ENCODE results near the gene C6orf89. TPM values are rescaled to one million over a fixed set of nuclear protein-coding genes. Genes with fewer than 3 reads are reported as not detected.

Gene C6orf89
- total RNA-seq, 1 experiment from 2014 or later: 61.1 TPM

DNA sequence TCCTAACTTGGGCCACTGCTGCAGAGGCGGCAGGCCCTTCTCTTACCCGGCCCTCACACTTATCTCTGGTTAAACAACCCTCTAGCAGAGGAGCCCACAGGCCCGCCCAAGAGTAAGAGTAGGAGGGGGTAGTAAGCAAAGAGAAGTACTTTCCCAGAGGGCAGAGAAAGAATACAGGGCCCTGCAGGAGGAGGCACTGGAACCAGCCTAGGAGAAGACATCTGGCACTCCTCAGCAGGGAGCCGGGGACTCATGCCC lies 90.2 kb downstream of the C6orf89 start:
- Mint-ChIP-seq H3K4me3 (ENCODE audit: low read depth, unreplicated experiment) (no peak overlapping the region), H3K4me1 (ENCODE audit: low read depth, unreplicated experiment) (peaks cover 14% of the 10 kb centered on the region), H3K27ac (ENCODE audit: unreplicated experiment) (no peak overlapping the region), H3K9me3 (ENCODE audit: low read depth, unreplicated experiment) (no peaks in the 10 kb centered on the region), H3K36me3 (ENCODE audit: insufficient read depth, unreplicated experiment) (peaks cover 33% of the 10 kb centered on the region), H3K27me3 (ENCODE audit: unreplicated experiment) (no peaks in the 10 kb centered on the region)
- no peak for DNase-seq
- intact Hi-C loops (cut with micrococcal nuclease; ENCODE audit: unreplicated experiment): no loop called here
- BruUV-seq (replicated peaks): no TSS peak
- TF ChIP-seq, protein P1, sequence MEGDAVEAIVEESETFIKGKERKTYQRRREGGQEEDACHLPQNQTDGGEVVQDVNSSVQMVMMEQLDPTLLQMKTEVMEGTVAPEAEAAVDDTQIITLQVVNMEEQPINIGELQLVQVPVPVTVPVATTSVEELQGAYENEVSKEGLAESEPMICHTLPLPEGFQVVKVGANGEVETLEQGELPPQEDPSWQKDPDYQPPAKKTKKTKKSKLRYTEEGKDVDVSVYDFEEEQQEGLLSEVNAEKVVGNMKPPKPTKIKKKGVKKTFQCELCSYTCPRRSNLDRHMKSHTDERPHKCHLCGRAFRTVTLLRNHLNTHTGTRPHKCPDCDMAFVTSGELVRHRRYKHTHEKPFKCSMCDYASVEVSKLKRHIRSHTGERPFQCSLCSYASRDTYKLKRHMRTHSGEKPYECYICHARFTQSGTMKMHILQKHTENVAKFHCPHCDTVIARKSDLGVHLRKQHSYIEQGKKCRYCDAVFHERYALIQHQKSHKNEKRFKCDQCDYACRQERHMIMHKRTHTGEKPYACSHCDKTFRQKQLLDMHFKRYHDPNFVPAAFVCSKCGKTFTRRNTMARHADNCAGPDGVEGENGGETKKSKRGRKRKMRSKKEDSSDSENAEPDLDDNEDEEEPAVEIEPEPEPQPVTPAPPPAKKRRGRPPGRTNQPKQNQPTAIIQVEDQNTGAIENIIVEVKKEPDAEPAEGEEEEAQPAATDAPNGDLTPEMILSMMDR (IDR thresholded peaks at IDR 0.05; ENCODE audit: unreplicated experiment): no peak
- CTCF ChIA-PET: no interaction called here

DNA sequence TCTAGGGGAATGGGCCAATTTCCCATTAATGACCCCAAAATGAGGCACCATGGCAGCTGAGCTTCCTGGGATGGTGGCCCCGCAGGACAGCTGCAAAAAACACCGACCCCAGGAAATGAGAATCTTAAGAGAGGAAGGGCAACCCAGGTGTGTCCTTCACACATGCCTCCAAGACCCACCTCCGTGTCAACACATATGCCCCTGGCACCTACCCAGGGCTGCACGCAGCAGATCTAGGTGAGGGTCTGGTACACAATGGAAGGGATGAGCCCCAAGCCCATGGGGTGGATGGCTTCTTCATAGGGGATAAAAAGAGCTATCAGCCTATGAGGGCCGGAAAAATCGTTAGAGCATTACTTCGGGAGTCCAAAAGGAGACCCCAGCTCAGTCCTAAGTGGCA lies 90.8 kb downstream of the C6orf89 start:
- H3K27me3 Mint-ChIP-seq (ENCODE audit: unreplicated experiment): no peaks in the 10 kb centered on the region
- intact Hi-C loops (cut with micrococcal nuclease; ENCODE audit: unreplicated experiment): no loop called here
- H3K4me1 Mint-ChIP-seq (ENCODE audit: low read depth, unreplicated experiment): peaks cover 20% of the 10 kb centered on the region
- CTCF ChIA-PET: no interaction called here
- no peak overlapping the region for H3K27ac Mint-ChIP-seq (ENCODE audit: unreplicated experiment)
- TF ChIP-seq, protein P1 (IDR thresholded peaks at IDR 0.05; ENCODE audit: unreplicated experiment): no peak
- no peak overlapping the region for H3K4me3 Mint-ChIP-seq (ENCODE audit: low read depth, unreplicated experiment)
- peaks cover 33% of the 10 kb centered on the region for H3K36me3 Mint-ChIP-seq (ENCODE audit: insufficient read depth, unreplicated experiment)
- no peak for DNase-seq
- H3K9me3 Mint-ChIP-seq (ENCODE audit: low read depth, unreplicated experiment): no peaks in the 10 kb centered on the region
- BruUV-seq (replicated peaks): no TSS peak

DNA sequence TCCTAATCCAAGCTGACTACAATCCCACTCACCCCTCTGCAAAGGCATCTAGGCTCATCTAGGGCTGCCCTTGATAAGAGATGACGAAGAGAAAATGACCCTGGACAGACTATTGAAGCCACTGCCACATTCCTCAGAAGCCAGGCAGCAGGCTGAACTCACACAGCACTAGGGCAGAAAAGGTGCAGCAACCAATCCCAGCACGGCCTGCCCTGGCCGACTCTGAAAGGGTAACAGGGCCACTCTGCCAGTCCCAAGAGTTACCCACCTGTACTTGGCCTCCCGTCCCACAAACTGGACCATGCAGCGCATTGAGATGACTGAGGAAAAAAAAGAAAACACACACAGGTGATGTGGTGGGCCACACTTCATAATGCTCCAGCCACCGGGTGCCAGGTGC lies 91.2 kb downstream of the C6orf89 start:
- Mint-ChIP-seq H3K27me3 (ENCODE audit: unreplicated experiment) (no peaks in the 10 kb centered on the region), H3K4me1 (ENCODE audit: low read depth, unreplicated experiment) (peaks cover 24% of the 10 kb centered on the region), H3K36me3 (ENCODE audit: insufficient read depth, unreplicated experiment) (peaks cover 29% of the 10 kb centered on the region), H3K4me3 (ENCODE audit: low read depth, unreplicated experiment) (no peak overlapping the region), H3K27ac (ENCODE audit: unreplicated experiment) (no peak overlapping the region), H3K9me3 (ENCODE audit: low read depth, unreplicated experiment) (no peaks in the 10 kb centered on the region)
- DNase-seq: no peak
- intact Hi-C loops (cut with micrococcal nuclease; ENCODE audit: unreplicated experiment): no loop called here
- CTCF ChIA-PET: interaction anchor here (0.6 kb wide), 1 partner anchor 196 kb away, joined by 4 read pairs; no protein-coding TSS in a partner anchor
- TF ChIP-seq, protein P1 (IDR thresholded peaks at IDR 0.05; ENCODE audit: unreplicated experiment): no peak
- no TSS peak for BruUV-seq (replicated peaks)

DNA sequence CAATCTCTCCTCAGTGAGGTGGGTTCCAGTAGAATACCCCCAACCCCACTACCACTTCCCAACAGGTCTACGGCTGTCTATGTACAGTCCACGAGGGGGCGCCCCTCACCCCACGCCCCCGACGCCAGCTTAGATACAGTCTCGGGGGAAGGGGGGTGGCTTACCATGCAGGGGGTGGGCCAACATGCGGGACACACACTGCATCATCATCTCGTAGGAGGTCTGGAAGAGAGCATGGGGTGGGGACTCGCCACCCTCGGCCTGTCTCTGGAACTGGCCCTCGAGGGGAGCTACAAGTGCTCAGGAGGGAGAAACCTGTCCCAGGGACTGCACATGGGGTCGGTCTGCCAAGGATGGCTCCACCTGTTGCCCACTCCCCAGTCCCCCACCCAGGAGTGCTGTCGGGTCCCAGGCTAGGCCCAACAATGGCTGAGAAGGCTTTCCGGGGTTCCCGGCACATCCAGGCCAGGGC lies 91.8 kb downstream of the C6orf89 start:
- no peaks in the 10 kb centered on the region for H3K9me3 Mint-ChIP-seq (ENCODE audit: low read depth, unreplicated experiment)
- no peak overlapping the region for H3K27ac Mint-ChIP-seq (ENCODE audit: unreplicated experiment)
- H3K4me1 Mint-ChIP-seq (ENCODE audit: low read depth, unreplicated experiment): peaks cover 28% of the 10 kb centered on the region
- no peak overlapping the region for H3K4me3 Mint-ChIP-seq (ENCODE audit: low read depth, unreplicated experiment)
- no peak for DNase-seq
- BruUV-seq (replicated peaks): no TSS peak
- H3K27me3 Mint-ChIP-seq (ENCODE audit: unreplicated experiment): no peaks in the 10 kb centered on the region
- CTCF ChIA-PET: interaction anchor here (0.6 kb wide), 1 partner anchor 195 kb away, joined by 4 read pairs; no protein-coding TSS in a partner anchor
- TF ChIP-seq, protein P1 (IDR thresholded peaks at IDR 0.05; ENCODE audit: unreplicated experiment): no peak
- H3K36me3 Mint-ChIP-seq (ENCODE audit: insufficient read depth, unreplicated experiment): peaks cover 25% of the 10 kb centered on the region
- intact Hi-C loops (cut with micrococcal nuclease; ENCODE audit: unreplicated experiment): no loop called here

Other genes starting within 250 kb of the C6orf89 start
- gene CDKN1A, start 207.2 kb upstream of the C6orf89 start, total RNA-seq (2022): 26.5 and 33.7 TPM in 2 replicates
- gene RAB44, start 188.1 kb upstream of the C6orf89 start, total RNA-seq (2022): not detected in 2 replicates
- gene CPNE5, start 46.5 kb upstream of the C6orf89 start, total RNA-seq (2022): 0.12 TPM in 1 of 2 replicates, not detected in the other
- gene PPIL1, start 11.1 kb upstream of the C6orf89 start, total RNA-seq (2022): 59.6 and 64.4 TPM in 2 replicates
- 0.17 and 0.32 TPM in 2 replicates for gene PI16, start 68.8 kb downstream of the C6orf89 start, total RNA-seq (2022)
- 288 and 291 TPM in 2 replicates for gene MTCH1, start 100.2 kb downstream of the C6orf89 start, total RNA-seq (2022)
- gene FGD2, start 119.7 kb downstream of the C6orf89 start, total RNA-seq (2022): 0.19 and 1.0 TPM in 2 replicates